CD14-positive monocyte (primary cell): ENCODE measurements around the gene CCR4. TPM values are rescaled to one million over a fixed set of nuclear protein-coding genes. Genes with fewer than 3 reads are reported as not detected.

ENCODE experiments used
- DNase-seq, 3 donors: peaks; one replicate each; pipeline ENCODE4 v3.0.0-alpha.2; 2011 to 2022
- H2AFZ ChIP-seq: 2 replicates; pipeline ENCODE4 v1.6.0; 2012; ENCODE audit warnings: mild to moderate bottlenecking, low read depth, low read length, inconsistent platforms; ENCODE audit not compliant: insufficient read depth, poor library complexity, severe bottlenecking
- H3K27ac ChIP-seq, 2 donors: 1 replicate in 1 of 2; 2 replicates in 1 of 2; pipeline ENCODE4 v1.5.1; 2012 to 2013; ENCODE audit warnings: low read length in 2 of 2, control low read depth in 1 of 2, inconsistent platforms in 1 of 2, low read depth in 1 of 2, mild to moderate bottlenecking in 1 of 2
- H3K27me3 ChIP-seq, 2 donors: one replicate each; pipeline versions ENCODE4 v1.6.0 to v1.6.1; 2011 to 2013; ENCODE audit warnings: low read length in 2 of 2; ENCODE audit not compliant: control insufficient read depth in 2 of 2, insufficient read depth in 2 of 2
- H3K36me3 ChIP-seq, 2 donors: replicated peaks in 1 of 2; 1 replicate in 1 of 2; 2 replicates in 1 of 2; pipeline versions ENCODE4 v1.5.1 to v1.6.1; 2012 to 2013; ENCODE audit warnings: low read length in 2 of 2, control low read depth in 1 of 2, inconsistent platforms in 1 of 2, mild to moderate bottlenecking in 1 of 2; ENCODE audit not compliant: insufficient read depth in 2 of 2, control insufficient read depth in 1 of 2
- H3K4me1 ChIP-seq, 2 donors: 1 replicate in 1 of 2; 2 replicates in 1 of 2; pipeline versions ENCODE4 v1.5.1 to v1.6.1; 2012 to 2013; ENCODE audit warnings: low read length in 2 of 2, control low read depth in 1 of 2, inconsistent platforms in 1 of 2, mild to moderate bottlenecking in 1 of 2, moderate library complexity in 1 of 2; ENCODE audit not compliant: insufficient read depth in 2 of 2, control insufficient read depth in 1 of 2
- H3K4me2 ChIP-seq: replicated peaks from 2 replicates; pipeline ENCODE3; 2012; ENCODE audit warnings: low read length, moderate library complexity, mild to moderate bottlenecking; ENCODE audit not compliant: poor library complexity, severe bottlenecking; ENCODE audit errors: extremely low read depth
- H3K4me3 ChIP-seq, 3 experiments: fragments of 200-600 bp in 1 of 3; sonication (generic) in 1 of 3; replicated peaks in 1 of 3; 1 replicate in 2 of 3; 2 replicates in 1 of 3; pipeline ENCODE4 v1.5.1; 2011 to 2013; ENCODE audit warnings: low read length in 3 of 3, mild to moderate bottlenecking in 3 of 3, control low read depth in 2 of 3, low read depth in 2 of 3, inconsistent platforms in 1 of 3, moderate library complexity in 1 of 3
- H3K79me2 ChIP-seq: 2 replicates; pipeline ENCODE4 v1.6.0; 2012; ENCODE audit warnings: mild to moderate bottlenecking, control low read depth, inconsistent platforms, low read length, moderate library complexity; ENCODE audit not compliant: insufficient read depth
- H3K9ac ChIP-seq: 2 replicates; pipeline ENCODE4 v1.6.0; 2017; ENCODE audit warnings: low read length, mild to moderate bottlenecking; ENCODE audit not compliant: insufficient read depth, poor library complexity, severe bottlenecking
- H3K9me3 ChIP-seq, 2 donors: replicated peaks in 1 of 2; 1 replicate in 1 of 2; 2 replicates in 1 of 2; pipeline versions ENCODE4 v1.5.1 to v1.6.1; 2012 to 2013; ENCODE audit warnings: low read length in 2 of 2, control low read depth in 1 of 2; ENCODE audit not compliant: control insufficient read depth in 1 of 2, insufficient read depth in 1 of 2
- H4K20me1 ChIP-seq: 2 replicates; pipeline ENCODE4 v1.6.0; 2012; ENCODE audit warnings: mild to moderate bottlenecking, low read length, control low read depth, moderate library complexity; ENCODE audit not compliant: insufficient read depth
- H3K27ac Mint-ChIP-seq, 7 donors: one replicate each; pipeline ENCODE4 v1.8.0; 2020; ENCODE audit warnings: mild to moderate bottlenecking in 7 of 7, mixed read lengths in 7 of 7, moderate library complexity in 6 of 7, inconsistent platforms in 2 of 7
- H3K27me3 Mint-ChIP-seq, 3 donors: one replicate each; pipeline ENCODE4 v1.8.0; 2021 to 2022; ENCODE audit warnings: low read depth in 3 of 3, mild to moderate bottlenecking in 3 of 3, mixed read lengths in 3 of 3, moderate library complexity in 3 of 3, inconsistent platforms in 1 of 3
- H3K36me3 Mint-ChIP-seq, 2 donors: one replicate each; pipeline ENCODE4 v1.8.0; 2020; ENCODE audit warnings: mixed read lengths in 2 of 2, inconsistent platforms in 1 of 2, mild to moderate bottlenecking in 1 of 2
- H3K4me1 Mint-ChIP-seq: one replicate; pipeline ENCODE4 v1.8.0; 2020; ENCODE audit warnings: mild to moderate bottlenecking, mixed read lengths
- H3K4me3 Mint-ChIP-seq, 2 donors: one replicate each; pipeline ENCODE4 v1.8.0; 2020; ENCODE audit warnings: mild to moderate bottlenecking in 2 of 2, mixed read lengths in 2 of 2, moderate library complexity in 1 of 2
- H3K9me3 Mint-ChIP-seq, 7 donors: one replicate each; pipeline ENCODE4 v1.8.0; 2020 to 2022; ENCODE audit warnings: mixed read lengths in 7 of 7, mild to moderate bottlenecking in 6 of 7, moderate library complexity in 6 of 7, inconsistent platforms in 2 of 7
- WGBS: methylation state at CpG from one replicate; pipeline ENCODE4 v1.1.5; 2013; ENCODE audit warnings: missing lambda C conversion rate; ENCODE audit not compliant: insufficient coverage; 5-methylcytosine and 5-hydroxymethylcytosine counted together
- intact Hi-C, 2 donors: fragments of 100-400 bp; cut with micrococcal nuclease; formaldehyde crosslinking; loops; one replicate each; pipeline versions ENCODE4 v1.15.0 to v1.15.1; 2023
- polyA plus RNA-seq, 3 donors: library from polyadenylated mRNA; depleted of rRNA in 1 of 3; unstranded in 2 of 3; stranded (reverse) in 1 of 3; fragments of 300-500 nt in 2 of 3; fragments of >200 nt in 1 of 3; fragmentation: Illumina TruSeq in 2 of 3; gene quantifications; 1 replicate in 2 of 3; 2 replicates in 1 of 3; pipeline ENCODE4 v1.2.3, GENCODE V29; 2012 to 2021
- TF ChIP-seq, protein P1 (sequence below): fragments of 200-600 bp; IDR thresholded peaks from one replicate; pipeline ENCODE4 v1.8.0; 2022; ENCODE audit warnings: antibody characterized with exemption, mild to moderate bottlenecking

Gene CCR4
- polyA plus RNA-seq, 3 donors = 0.04 TPM; not detected in 2

DNA sequence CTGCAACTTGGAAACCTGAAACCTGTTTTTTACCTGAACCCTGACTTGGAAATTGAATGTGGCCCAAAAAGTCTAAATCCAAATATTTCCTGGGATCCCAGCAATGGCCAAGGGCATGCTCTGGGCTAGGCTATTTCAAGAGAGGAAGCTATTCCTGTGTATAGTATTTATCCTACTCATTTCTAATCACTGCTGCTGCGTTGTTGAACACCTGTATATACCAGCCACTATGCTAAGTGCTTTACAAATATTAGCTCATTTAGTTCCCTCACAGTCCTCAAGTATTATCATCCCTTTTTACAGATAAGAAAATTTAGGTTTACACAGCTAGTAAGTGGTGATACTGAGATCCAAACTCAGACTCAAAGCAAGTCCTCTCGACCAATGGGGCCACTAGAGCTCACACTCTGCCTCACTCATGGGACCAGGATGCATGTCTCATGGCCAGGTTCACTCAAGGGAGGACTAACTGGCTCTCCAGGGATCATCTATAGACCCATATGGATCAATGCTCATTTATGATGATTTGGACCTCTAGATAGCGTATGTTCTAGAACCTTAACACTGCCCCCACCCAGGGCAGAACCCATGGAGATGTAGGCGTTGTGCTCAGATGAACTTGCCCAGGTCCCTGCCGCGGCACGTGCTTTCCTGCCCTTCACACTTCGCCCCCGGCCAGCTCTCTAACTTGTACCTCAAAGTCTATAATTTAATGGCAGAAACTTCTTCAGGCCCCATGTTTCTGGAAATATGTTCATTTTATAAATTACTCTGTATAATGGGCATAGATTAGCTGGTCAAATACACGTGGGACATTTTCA lies 2.6 kb upstream of the CCR4 start:
- no peaks in the 10 kb centered on the region for H3K36me3 ChIP-seq
- H3K4me3 ChIP-seq = no peak overlapping the region
- peaks cover 11% of the 10 kb centered on the region for H3K4me1 Mint-ChIP-seq
- H3K4me3 Mint-ChIP-seq = no peak overlapping the region
- no peak overlapping the region for H3K27ac Mint-ChIP-seq
- no peaks in the 10 kb centered on the region for H3K9me3 ChIP-seq
- intact Hi-C loops = loop anchor here in 1 of 2 donors (5.0 kb wide), 1 partner anchor 128 kb away; no protein-coding TSS in a partner anchor
- H3K9me3 Mint-ChIP-seq = no peaks in the 10 kb centered on the region
- H3K4me1 ChIP-seq = no peaks in the 10 kb centered on the region
- H2AFZ ChIP-seq = no peak overlapping the region
- H3K9ac ChIP-seq = no peak overlapping the region
- H3K36me3 Mint-ChIP-seq = no peaks in the 10 kb centered on the region
- no peak overlapping the region for H3K27ac ChIP-seq
- 93% methylated on average over 4 of the region's 10 CpGs for WGBS
- no peaks in the 10 kb centered on the region for H3K79me2 ChIP-seq
- no peaks in the 10 kb centered on the region for H4K20me1 ChIP-seq
- no peaks in the 10 kb centered on the region for H3K27me3 Mint-ChIP-seq
- no peak overlapping the region for H3K4me2 ChIP-seq
- no peak for DNase-seq
- no peaks in the 10 kb centered on the region for H3K27me3 ChIP-seq
- TF ChIP-seq, protein P1, sequence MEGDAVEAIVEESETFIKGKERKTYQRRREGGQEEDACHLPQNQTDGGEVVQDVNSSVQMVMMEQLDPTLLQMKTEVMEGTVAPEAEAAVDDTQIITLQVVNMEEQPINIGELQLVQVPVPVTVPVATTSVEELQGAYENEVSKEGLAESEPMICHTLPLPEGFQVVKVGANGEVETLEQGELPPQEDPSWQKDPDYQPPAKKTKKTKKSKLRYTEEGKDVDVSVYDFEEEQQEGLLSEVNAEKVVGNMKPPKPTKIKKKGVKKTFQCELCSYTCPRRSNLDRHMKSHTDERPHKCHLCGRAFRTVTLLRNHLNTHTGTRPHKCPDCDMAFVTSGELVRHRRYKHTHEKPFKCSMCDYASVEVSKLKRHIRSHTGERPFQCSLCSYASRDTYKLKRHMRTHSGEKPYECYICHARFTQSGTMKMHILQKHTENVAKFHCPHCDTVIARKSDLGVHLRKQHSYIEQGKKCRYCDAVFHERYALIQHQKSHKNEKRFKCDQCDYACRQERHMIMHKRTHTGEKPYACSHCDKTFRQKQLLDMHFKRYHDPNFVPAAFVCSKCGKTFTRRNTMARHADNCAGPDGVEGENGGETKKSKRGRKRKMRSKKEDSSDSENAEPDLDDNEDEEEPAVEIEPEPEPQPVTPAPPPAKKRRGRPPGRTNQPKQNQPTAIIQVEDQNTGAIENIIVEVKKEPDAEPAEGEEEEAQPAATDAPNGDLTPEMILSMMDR = no peak

DNA sequence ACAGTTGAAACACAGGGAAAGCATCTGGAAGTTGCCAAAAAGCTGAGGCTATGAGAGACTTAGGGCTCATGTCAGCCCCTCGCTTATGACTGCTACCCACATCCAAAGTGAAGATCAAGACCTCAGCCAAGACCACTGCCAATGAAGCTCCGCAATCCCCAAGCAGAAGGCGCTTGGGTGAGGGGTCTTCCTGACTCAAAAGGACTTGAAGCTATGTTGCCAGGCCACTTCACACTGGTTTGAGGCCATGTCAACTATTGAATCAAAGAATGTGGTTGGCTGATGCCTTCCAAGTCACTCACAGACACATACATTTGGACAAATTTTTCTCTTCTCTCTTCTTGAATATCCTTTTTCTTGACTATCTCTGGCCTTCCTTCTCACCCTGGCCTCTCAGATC lies 928 bp upstream of the CCR4 start:
- Mint-ChIP-seq H3K27me3 (peaks cover 0 to 3% (median 0%) of the 10 kb centered on the region in 3 donors), H3K4me1 (peaks cover 11% of the 10 kb centered on the region), H3K4me3 (no peak overlapping the region), H3K27ac (no peak overlapping the region), H3K36me3 (no peaks in the 10 kb centered on the region), H3K9me3 (no peaks in the 10 kb centered on the region)
- Histone ChIP-seq H3K27ac (no peak overlapping the region), H3K36me3 (no peaks in the 10 kb centered on the region), H3K4me2 (no peak overlapping the region), H3K27me3 (no peaks in the 10 kb centered on the region), H2AFZ (no peak overlapping the region), H3K4me1 (no peaks in the 10 kb centered on the region), H4K20me1 (no peaks in the 10 kb centered on the region), H3K4me3 (no peak overlapping the region), H3K9me3 (no peaks in the 10 kb centered on the region), H3K9ac (no peak overlapping the region), H3K79me2 (no peaks in the 10 kb centered on the region)
- DNase-seq = no peak
- TF ChIP-seq, protein P1 = no peak
- intact Hi-C loops = no loop called here
- 80% methylated on average over 1 of the region's 3 CpGs for WGBS
